ENCODE data around the gene ERFE. TPM values are rescaled to one million over a fixed set of nuclear protein-coding genes. Genes with fewer than 3 reads are reported as not detected.

The ERFE gene
- total and polyA plus RNA-seq, 10 of the 15 experiments (the other 5 are each of a cell fraction or from before 2014, with no cell fraction given) = not detected

- TF ChIP-seq JUNB (IDR thresholded peaks at IDR 0.05) (no peak), RUNX3 (IDR thresholded peaks at IDR 0.05; ENCODE audit: low read length) (peak; percentile 67), NBN (IDR thresholded peaks at IDR 0.05) (0 out of 2 replicates have a peak, but pooled peaks have one; percentile 30), MLLT1 (IDR thresholded peaks at IDR 0.05) (0 out of 2 replicates have a peak, but pooled peaks have one; percentile 49), E2F4 (IDR thresholded peaks at IDR 0.05; ENCODE audit: low read depth, low read length) (0 out of 2 replicates have a peak, but pooled peaks have one; percentile 1), SPI1 (IDR thresholded peaks at IDR 0.05; ENCODE audit: borderline replicate concordance, insufficient read depth, low read depth, low read length) (peak; percentile 31; the same call in 1 of the 2 replicates), NFYB (IDR thresholded peaks at IDR 0.05; ENCODE audit: insufficient read depth, low read depth, low read length) (peak; percentile 38; the same call in 1 of the 2 replicates), CUX1 (IDR thresholded peaks at IDR 0.05; ENCODE audit: insufficient replicate concordance, low read depth, low read length) (no peak), SMARCA5 (IDR thresholded peaks at IDR 0.05) (no peak), BMI1 (IDR thresholded peaks at IDR 0.05; ENCODE audit: borderline replicate concordance) (no peak), EGR1 (IDR thresholded peaks at IDR 0.05; ENCODE audit: borderline replicate concordance in 1 of 2, low read depth in 2 of 2, low read length in 2 of 2) (no peak)
- H3K9me3 ChIP-seq (replicated peaks; ENCODE audit: control insufficient read depth, insufficient read depth, low read length) = no peaks in the 10 kb centered on the region
- peak overlapping the region; percentile 57 for H3K27ac ChIP-seq (ENCODE audit: control insufficient read depth, insufficient read depth)
- H3K79me2 ChIP-seq (ENCODE audit: control insufficient read depth, insufficient read depth, low read length) = peaks cover 46% of the 10 kb centered on the region
- H4K20me1 ChIP-seq (ENCODE audit: control insufficient read depth, insufficient read depth) = peaks cover 6% of the 10 kb centered on the region
- ChIA-PET RAD21 (ENCODE audit: unreplicated experiment) (interaction anchor here (1.0 kb wide), 1 partner anchor 59 kb away, joined by 3 read pairs; no protein-coding TSS in a partner anchor), CTCF (interaction anchor here (1.1 kb wide), 1 partner anchor 59 kb away, joined by 3 read pairs; no protein-coding TSS in a partner anchor), POLR2A (interaction anchor here (1.0 to 1.4 kb wide), 2 partner anchors 28 to 140 kb away, joined by 4 to 5 read pairs; no protein-coding TSS in a partner anchor), SMC1A (ENCODE audit: uncharacterized antibody, unreplicated experiment) (interaction anchor here (1.0 to 1.6 kb wide), 3 partner anchors 9 to 376 kb away, joined by 3 to 6 read pairs (median 4); no protein-coding TSS in a partner anchor)
- peak; percentile 33 for ATAC-seq
- FAIRE-seq = peak; percentile 13
- no peaks in the 10 kb centered on the region for H3K36me3 ChIP-seq (ENCODE audit: control insufficient read depth in 2 of 2, insufficient read depth in 2 of 2, low read length in 1 of 2)
- peaks cover 12% of the 10 kb centered on the region for H3K4me1 ChIP-seq (ENCODE audit: control insufficient read depth, insufficient read depth, low read length)
- H3K4me3 ChIP-seq = peak overlapping the region; percentile 78
- peak overlapping the region; percentile 72 for H3K9ac ChIP-seq (ENCODE audit: control insufficient read depth, insufficient read depth, low read length)
- peak overlapping the region; percentile 77 for H3K4me2 ChIP-seq (ENCODE audit: control insufficient read depth, insufficient read depth)
- intact Hi-C loops (cut with micrococcal nuclease; ENCODE audit: unreplicated experiment) = loop anchor here (5.0 kb wide), 1 partner anchor 38 kb away; the partner anchor contains the start of gene HES6
- BruUV-seq (replicated peaks) = TSS peak; percentile 96
- in situ Hi-C loops (cut with MboI) = no loop called here
- H3K27me3 ChIP-seq (replicated peaks in 1 of 2; ENCODE audit: control insufficient read depth in 2 of 2, insufficient read depth in 2 of 2, low read length in 1 of 2) = no peaks in the 10 kb centered on the region
- DNase-seq (ENCODE audit: low read depth, low spot score) = peak; percentile 11
- WGBS (ENCODE audit: insufficient coverage, insufficient replicate concordance, low lambda C conversion rate, missing lambda C conversion rate) = 16% methylated on average over 18 of the region's 18 CpGs
- H2AFZ ChIP-seq (ENCODE audit: control insufficient read depth, low read depth, low read length) = peak overlapping the region; percentile 83
These were observed 45.4 kb downstream of the ERFE start for GRCh38 chr2:238203973-238204683.

Measured in GM12878 (cell line).